Fibroblast of skin of scalp (primary cell): ENCODE results near the gene P3H4.
"Not testable (repeated sequence)": the region's sequence is repeated elsewhere in the genome, so short reads cannot be mapped to it uniquely, and the experiment has no call there.

Experiments used
- DNase-seq: peaks from one replicate; pipeline ENCODE4 v3.0.0-alpha.2; 2013

P3H4 gene

DNA sequence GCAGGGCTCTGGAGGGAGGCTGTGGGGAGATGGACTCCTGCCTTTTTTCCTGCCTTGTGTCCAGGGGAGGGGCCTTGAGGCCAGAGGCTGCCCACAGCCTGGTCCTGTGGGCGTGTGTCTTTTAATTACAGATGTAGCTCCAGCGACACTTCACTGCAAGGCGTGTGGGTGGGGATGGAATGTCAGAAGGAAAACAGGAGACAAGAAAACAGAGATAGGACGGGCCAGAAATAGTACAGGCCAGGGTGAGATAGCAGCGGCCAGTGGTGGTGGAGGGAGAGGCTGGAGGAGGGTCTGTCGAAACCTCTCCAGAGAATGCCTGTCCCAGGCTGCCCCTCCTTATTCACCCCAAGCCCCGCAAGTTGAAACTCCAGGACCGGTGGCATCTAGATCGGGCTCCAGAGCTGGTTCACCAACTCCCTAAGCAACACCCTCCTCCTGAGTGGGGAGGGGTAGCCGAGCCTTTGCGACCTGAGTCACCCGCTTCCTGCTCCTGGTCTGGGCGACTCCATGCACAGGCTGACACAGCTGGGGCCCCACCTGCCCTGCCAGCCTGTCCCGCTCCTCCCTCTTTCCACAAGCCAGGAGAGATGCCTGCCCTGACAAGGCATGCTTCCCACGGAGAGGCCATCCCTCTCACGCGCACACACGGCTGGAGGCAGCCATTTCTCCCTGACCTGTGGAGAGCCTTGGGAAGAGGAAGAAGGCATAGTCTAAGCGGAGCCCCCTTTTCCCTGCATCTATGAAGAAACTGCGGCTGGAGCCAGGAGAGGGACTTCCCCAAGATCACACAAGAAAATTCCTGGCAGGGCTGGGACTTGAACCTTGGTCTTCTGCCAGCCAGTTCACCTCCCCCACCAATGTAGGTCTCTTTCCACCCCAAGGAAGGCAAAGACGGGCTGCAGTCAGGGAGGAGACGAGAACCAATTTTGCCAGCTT is 18.6 kb downstream of the P3H4 start:
- DNase-seq = no peak

DNA sequence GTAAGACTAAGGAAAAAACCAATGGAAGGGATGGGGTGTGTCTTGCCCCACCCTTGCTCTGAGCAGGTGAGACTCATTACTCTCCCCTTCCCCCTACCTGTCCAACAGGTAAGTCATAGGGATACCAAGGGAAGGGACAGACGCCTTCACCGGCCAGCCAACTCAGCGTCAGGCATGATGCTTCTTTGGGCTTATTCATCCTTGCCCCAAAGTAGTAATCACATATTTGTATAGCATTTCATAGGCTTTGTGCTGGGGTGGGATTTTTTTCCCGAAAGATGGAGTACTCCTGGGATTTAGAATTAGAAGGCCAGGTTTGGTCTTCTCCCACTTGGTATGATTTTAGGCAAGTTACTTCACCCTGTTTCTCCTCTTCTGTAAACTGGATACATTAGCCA is 24.7 kb downstream of the P3H4 start:
- DNase-seq = no peak

- peak; percentile 98 for DNase-seq
Observed at GRCh38 chr17:41786227-41787020, 25.3 kb downstream of the P3H4 start, which contains the start of gene JUP. JUP (minus strand) TSS chr17:41786711; CDS start chr17:41771854, 14,857 bp downstream.

DNA sequence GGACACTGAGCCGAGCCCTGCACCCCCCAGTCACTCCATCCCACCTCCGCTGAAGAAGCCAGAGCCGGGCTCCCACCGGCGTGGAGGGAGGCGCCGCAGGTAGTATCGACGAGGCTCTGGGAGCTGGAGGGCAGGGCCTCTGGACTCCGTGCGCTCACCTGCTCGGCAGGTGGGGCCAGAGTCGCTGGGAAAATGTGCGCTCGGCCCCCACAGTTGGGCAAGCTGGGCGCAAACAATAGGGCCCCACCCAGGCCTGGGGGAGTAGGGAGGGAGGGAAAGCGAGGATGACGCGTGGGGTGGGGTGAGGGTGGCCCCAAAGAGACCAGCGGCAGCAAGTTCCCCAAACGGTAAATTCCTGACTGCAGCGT is 25.9 kb downstream of the P3H4 start:
- DNase-seq = no peak

GRCh38 chr17:41785091-41785858 is 26.5 kb downstream of the P3H4 start:
- no peak for DNase-seq

- DNase-seq = no peak
Observed at GRCh38 chr17:41784207-41784744, 27.5 kb downstream of the P3H4 start.

- DNase-seq = no peak
Observed at GRCh38 chr17:41782142-41782541, 29.6 kb downstream of the P3H4 start.

DNA sequence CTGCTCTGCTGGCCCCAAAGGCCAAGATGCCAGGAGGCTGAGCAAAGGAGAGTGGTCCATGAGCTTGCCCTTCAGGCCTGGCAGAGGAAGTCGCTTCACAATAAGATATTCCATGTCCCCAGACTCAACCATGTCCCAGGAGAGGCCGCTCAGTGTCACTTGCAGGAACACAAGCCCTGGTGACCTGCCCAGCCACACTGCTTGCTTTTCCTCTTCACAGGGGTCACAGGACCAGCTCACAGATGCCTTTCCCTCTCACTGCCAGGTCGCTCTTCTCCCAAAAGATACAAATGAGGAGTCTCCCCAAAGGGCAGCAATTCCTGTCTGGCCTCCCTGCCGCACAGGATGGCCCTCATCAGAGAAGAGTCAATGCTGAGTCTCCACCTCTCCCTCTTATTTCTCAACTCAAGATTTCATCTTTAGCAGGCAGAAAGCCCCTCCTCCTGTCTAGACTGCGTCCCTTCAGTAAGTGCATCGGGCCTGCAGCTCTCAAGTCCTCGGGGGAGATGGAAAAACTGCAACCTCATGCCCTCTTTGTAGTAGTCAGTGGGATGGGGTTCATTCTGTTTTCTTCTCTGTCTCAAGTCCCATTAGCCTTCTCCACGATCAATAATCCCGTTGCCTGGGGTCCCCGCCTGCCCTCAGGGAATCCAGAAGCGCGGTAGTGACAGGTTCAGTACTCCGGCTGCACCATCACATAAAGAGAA is 30.2 kb downstream of the P3H4 start:
- DNase-seq = no peak

GRCh38 chr17:41779954-41780353 is 31.8 kb downstream of the P3H4 start:
- no peak for DNase-seq

- DNase-seq = peak; percentile 89
Observed at GRCh38 chr17:41777574-41778188, 34.1 kb downstream of the P3H4 start.

- peak; percentile 29 for DNase-seq
Observed at GRCh38 chr17:41777157-41777573, 34.6 kb downstream of the P3H4 start.

DNA sequence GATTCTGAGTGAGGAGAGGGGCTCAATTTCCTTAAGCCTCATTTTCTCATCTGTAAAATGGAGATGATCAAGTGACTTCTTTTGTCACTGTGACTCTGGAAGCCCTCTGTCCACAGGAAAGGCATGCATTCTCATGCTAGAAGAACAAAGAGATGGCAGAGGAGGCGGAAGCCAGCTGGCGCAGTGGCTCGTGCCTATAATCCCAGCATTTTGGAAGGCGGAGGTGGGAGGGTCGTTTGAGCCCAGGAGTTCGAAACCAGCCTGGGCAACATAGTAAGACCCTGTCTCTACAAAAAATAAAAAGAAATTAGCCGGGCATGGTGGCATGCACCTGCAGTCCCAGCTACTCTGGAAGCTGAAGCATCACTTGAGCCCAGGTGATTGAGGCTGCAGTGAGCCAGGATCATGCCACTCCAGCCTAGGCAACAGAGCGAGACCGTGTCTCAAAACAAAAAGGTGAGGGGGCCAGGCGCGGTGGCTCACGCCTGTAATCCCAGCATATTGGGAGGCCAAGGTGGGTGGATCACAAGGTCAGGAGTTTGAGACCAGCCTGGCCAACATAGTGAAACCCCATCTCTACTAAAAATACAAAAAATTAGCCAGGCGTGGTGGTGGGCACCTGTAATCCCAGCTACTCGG is 35.4 kb downstream of the P3H4 start:
- not testable (repeated sequence) for DNase-seq

DNA sequence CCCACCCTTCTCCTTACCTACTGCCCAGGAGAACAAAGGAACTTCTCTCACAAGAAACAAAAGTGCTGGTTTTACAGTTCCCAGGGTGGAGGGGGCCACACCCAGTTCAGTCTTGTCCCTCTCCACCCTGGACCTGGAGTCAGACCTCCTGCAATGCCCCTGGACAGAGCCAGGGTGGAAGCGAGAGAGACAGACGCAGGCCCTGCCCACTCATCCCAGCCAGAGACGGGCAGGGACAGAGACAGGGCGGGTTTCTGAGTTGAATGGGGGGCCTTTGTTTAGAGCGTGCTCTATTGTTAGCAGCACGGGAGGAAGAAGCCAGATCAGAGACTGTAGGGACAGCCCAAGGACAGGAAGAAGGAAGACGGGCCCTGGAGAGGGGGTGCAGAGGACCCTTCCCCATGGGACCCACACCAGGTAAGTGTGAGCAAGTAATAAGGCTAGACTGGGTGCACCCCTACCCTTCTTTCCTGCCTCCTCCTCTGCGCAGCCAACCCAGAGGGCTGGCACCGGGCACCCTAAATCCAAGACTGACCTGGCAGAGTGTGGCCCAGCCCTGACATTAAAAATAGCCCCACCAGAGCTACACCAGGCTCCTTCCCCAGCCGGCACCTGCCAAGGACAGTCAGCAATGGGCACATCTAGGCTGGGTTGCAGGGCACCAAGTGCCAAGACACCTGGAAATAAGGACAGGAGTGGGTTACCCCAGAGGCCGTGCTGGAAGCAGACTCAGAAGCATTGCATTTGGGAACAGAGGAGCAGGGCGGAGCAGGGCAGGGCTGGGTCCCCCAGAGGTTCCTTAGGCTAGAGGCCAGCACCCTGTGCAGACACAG is 36.1 kb downstream of the P3H4 start:
- DNase-seq = no peak

DNA sequence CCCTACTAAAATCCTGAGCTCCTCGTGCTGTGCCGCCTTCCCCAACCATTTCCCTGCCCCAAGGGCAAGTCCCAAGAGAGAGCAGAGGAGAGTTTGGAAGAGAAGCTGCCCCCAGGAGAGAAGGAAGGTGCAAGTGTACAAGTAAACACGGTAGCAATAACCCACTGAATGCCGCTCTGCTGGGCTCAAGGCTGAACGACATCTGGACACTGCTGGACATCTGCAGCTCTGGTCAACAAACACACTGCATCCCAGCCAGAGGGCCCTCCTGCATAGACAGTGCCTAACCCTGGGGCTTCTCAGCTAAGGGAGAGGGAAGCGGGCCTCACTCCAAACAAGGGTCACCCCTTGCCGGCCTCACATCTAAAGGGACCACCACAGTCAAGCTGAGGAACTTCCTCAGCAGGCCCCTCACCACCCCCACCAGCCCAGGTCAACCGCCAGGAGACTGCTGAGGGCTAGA is 38.0 kb downstream of the P3H4 start:
- no peak for DNase-seq

DNA sequence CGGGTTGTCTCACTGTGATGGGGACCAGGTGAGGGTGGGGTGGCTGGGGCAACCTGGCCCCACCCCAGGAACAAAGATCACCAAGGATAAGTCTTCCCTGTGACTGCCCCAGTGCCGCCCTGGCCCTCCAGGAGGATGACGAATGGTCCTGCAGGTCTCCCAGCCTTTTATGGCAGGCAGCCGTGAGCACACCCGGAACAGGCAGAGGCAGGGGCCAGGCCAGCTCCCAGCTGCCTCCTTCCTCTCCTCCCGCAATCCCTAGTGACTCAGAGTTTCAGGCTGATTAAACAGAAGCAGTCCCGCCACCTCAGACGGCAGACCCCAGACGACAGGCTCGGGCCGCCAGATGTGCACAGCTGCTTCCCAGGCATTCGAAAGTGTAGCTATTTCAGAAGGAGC is 38.6 kb downstream of the P3H4 start:
- peak; percentile 75 for DNase-seq

DNA sequence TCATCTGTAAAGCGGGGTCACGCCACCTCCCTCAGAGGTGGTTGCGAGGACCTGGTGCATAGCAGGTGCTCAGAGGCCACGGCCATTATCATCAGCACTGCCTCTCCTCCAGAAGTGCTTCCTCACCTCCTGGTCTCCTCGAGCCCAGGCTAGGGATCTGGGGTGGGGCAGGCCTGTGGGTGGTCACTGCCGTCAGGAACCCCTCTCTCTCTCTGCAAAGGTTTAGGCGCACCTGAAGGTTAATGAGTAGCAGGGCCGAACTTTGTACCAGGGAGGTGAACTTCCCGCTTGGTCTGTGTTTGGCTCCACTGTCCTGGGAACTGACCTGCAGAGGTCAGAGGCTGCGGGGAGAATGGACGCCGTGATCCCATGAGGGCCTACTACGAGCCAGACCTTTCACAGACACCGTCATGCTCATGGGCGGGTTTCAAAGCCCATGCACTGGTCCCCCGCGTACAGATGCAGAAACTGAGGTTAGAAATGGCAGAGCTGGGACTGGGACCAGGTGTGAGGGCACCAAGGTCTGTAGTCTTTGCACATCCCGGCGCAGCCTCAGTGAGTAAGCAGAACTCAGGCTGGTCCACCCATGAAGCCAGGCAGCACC is 39.1 kb downstream of the P3H4 start:
- no peak for DNase-seq

DNA sequence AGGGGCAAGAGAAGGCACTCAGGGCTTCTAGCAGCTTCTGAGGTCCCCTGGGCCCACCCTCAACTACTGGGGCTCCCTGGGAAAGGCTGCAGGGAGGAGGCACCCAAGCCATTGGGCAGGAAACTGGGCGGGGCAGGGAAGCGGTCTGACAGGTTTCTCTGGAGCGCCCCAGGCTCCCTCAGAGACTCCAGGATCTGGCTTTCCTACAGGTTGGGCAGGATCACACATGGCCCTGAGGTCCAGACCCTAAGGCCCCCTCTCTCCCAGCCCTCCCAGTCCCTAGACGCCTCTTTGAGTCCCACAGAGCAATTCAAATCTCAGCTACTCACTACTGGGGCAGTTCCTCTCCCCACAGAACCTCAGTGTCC is 39.5 kb downstream of the P3H4 start:
- DNase-seq = no peak

DNA sequence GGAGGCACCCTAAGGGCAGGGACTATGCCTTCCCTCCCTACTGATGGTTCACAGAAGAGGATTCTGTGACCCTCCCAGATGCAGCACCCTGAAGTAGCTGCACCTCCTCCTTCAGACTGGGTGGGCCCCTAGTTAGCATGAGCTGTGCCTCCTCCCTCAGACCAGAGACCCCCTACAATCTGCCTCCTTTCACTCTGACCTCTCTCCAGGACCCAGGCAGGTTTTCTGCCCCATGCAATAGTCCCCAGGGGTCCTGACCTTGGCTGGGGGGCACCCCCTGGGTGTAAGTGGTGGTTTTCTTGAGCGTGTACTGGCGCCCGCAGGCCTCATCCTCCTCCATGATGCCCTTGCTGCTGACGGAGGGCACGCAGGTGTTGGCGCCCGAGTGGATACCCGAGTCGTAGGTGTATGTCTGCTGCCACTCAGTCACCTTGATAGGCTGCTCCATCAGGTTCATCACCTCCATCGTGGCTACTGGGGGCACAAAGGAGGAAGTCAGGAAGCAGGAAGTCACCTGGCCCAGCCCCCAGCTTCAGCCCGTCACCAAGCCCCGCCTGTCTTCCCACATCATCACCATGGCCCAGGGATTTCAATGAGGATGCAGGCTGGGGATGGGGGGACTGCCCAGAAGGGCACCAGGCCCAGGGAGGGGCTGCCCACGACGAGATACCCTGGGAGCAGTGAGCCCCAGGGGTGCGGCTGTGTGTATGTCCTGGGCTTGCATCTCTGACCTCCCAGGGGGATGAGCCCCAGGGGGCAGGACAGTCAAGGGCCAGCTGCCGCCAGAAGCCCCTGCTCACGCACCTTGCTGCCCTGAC is 40.2 kb downstream of the P3H4 start:
- no peak for DNase-seq

DNA sequence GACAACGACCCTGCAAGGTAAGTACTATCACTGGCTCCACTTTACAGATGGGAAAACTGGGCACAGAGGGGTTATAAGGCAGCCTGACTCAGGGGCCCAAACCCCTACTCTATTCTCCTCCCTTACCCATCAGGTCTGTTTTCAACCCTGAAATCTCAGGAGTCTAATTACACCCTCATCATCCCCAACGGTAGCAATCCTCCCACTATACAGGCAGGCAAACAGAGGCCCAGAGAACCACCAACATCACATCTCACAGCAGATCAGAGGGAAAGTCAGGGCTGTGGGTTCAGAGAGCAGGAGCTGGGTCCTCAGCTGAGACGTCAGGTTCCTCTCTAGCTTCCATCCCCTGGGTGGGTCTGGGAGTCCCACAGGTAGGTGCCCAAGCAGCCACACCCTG is 41.8 kb downstream of the P3H4 start:
- DNase-seq = no peak
